ENCODE results near the gene JAZF1.

DNA sequence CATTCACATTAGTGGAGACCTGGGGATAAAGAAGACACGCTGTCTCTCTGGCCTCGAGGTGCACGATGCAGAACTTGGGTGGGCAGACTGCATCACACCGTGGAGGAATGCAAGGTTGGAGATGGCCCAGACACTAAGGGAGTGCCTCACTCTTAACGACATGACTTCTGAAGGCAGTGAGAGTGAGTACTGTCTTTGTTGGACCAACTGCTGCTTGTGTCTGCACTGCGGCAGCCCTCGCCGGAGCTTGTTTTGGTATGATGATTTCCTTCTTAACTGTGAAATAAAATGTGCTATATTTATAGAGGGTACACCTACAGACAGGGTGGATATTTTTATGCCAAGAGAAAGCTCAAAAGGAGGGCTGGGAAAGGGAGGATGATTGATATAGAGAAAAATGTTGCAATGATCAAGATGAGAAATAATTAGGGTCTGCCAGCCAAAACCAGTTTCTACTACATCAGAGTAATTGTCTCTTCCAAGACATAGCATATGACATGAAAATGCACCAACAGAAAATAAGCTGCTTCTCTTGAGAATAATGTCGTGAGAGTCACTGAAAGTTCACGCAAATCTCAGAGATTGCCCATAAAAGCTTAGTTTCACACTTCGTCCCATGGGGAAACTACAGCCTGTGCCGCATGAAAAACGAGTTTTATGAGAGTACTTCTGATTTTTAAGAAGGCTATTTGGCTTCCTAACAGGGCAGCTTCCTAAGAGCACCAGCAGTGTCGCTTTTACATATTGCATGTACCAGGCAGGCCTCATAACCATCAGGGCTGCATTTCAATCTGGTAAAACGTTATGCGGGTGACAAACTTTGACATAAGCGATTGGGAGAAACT, 313.5 kb downstream of the JAZF1 start:
- TF ChIP-seq, protein P1, sequence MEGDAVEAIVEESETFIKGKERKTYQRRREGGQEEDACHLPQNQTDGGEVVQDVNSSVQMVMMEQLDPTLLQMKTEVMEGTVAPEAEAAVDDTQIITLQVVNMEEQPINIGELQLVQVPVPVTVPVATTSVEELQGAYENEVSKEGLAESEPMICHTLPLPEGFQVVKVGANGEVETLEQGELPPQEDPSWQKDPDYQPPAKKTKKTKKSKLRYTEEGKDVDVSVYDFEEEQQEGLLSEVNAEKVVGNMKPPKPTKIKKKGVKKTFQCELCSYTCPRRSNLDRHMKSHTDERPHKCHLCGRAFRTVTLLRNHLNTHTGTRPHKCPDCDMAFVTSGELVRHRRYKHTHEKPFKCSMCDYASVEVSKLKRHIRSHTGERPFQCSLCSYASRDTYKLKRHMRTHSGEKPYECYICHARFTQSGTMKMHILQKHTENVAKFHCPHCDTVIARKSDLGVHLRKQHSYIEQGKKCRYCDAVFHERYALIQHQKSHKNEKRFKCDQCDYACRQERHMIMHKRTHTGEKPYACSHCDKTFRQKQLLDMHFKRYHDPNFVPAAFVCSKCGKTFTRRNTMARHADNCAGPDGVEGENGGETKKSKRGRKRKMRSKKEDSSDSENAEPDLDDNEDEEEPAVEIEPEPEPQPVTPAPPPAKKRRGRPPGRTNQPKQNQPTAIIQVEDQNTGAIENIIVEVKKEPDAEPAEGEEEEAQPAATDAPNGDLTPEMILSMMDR (IDR thresholded peaks at IDR 0.05), result no peak
- TF ChIP-seq ZFX (IDR thresholded peaks at IDR 0.05; ENCODE audit: borderline replicate concordance), result no peak

All from 22Rv1 (cell line).